Neural progenitor cell (in vitro differentiated cells): ENCODE results near the gene FXYD5. TPM values are rescaled to one million over a fixed set of nuclear protein-coding genes. Genes with fewer than 3 reads are reported as not detected.

Experiments
- DNase-seq: peaks from one replicate; pipeline ENCODE4 v3.0.0-alpha.2; 2016; ENCODE audit warnings: low spot score
- H2AFZ ChIP-seq: fragments of 200-600 bp; sonication (generic); replicated peaks from 2 replicates; pipeline ENCODE4 v1.6.1; 2016; ENCODE audit warnings: antibody characterized with exemption
- H3F3A ChIP-seq: fragments of 200-600 bp; sonication (generic); 2 replicates; pipeline ENCODE4 v1.6.1; 2016; ENCODE audit warnings: antibody characterized with exemption, low read depth
- H3K27ac ChIP-seq: fragments of 200-600 bp; sonication (generic); 2 replicates; pipeline ENCODE4 v1.5.1; 2016; ENCODE audit warnings: mild to moderate bottlenecking
- H3K27me3 ChIP-seq: fragments of 200-600 bp; sonication (generic); 2 replicates; pipeline ENCODE4 v1.6.1; 2016; ENCODE audit warnings: mild to moderate bottlenecking, moderate library complexity
- H3K36me3 ChIP-seq: fragments of 200-600 bp; sonication (generic); 2 replicates; pipeline ENCODE4 v1.5.1; 2016
- H3K4me1 ChIP-seq: fragments of 200-600 bp; sonication (generic); 2 replicates; pipeline ENCODE4 v1.6.1; 2016; ENCODE audit warnings: mixed run types
- H3K4me2 ChIP-seq: fragments of 200-600 bp; sonication (generic); 2 replicates; pipeline ENCODE4 v1.6.1; 2016
- H3K4me3 ChIP-seq: fragments of 200-600 bp; sonication (generic); 2 replicates; pipeline ENCODE4 v1.5.1; 2016
- H3K79me2 ChIP-seq: fragments of 200-600 bp; sonication (generic); 2 replicates; pipeline ENCODE4 v1.6.1; 2016; ENCODE audit warnings: low read depth
- H3K9ac ChIP-seq: fragments of 200-600 bp; sonication (generic); 2 replicates; pipeline ENCODE4 v1.6.1; 2016
- H3K9me3 ChIP-seq: fragments of 200-600 bp; sonication (generic); 2 replicates; pipeline ENCODE4 v1.5.1; 2016; ENCODE audit warnings: low read depth
- H4K20me1 ChIP-seq: fragments of 200-600 bp; sonication (generic); 2 replicates; pipeline ENCODE4 v1.6.1; 2016; ENCODE audit warnings: low read depth
- H3K27ac Mint-ChIP-seq: 3 replicates; pipeline ENCODE4 v1.8.0; 2021; ENCODE audit warnings: mixed read lengths
- H3K27me3 Mint-ChIP-seq: 2 replicates; pipeline ENCODE4 v1.8.0; 2022; ENCODE audit warnings: low read depth, mild to moderate bottlenecking, inconsistent platforms, moderate library complexity, mixed read lengths; ENCODE audit not compliant: insufficient read depth
- H3K36me3 Mint-ChIP-seq: 3 replicates; pipeline ENCODE4 v1.8.0; 2021; ENCODE audit warnings: mixed read lengths
- H3K4me1 Mint-ChIP-seq: 3 replicates; pipeline ENCODE4 v1.8.0; 2021; ENCODE audit warnings: mixed read lengths
- H3K4me3 Mint-ChIP-seq: 3 replicates; pipeline ENCODE4 v1.8.0; 2021; ENCODE audit warnings: mild to moderate bottlenecking, moderate library complexity, mixed read lengths
- H3K9me3 Mint-ChIP-seq: 3 replicates; pipeline ENCODE4 v1.8.0; 2020; ENCODE audit warnings: mixed read lengths
- EZH2 ChIP-seq: fragments of 200-600 bp; sonication (generic); IDR thresholded peaks from 2 replicates; pipeline ENCODE4 v1.6.1; 2017; ENCODE audit warnings: antibody characterized with exemption, mild to moderate bottlenecking, moderate library complexity
- EZH2phosphoT487 ChIP-seq: fragments of 200-600 bp; sonication (generic); IDR thresholded peaks from 2 replicates; pipeline ENCODE4 v1.6.1; 2017; ENCODE audit warnings: antibody characterized with exemption
- total RNA-seq: library from RNA; depleted of rRNA; stranded (reverse); fragments of >200 nt; gene quantifications from 2 replicates; pipeline ENCODE4 v1.2.3, GENCODE V29; 2015; ENCODE audit warnings: low replicate concordance
- TF ChIP-seq, protein P1 (sequence below): fragments of 200-600 bp; sonication (generic); IDR thresholded peaks from 2 replicates; pipeline ENCODE4 v1.5.1; 2017; ENCODE audit warnings: antibody characterized with exemption, mild to moderate bottlenecking

The FXYD5 gene
- total RNA-seq, 1 donor from 2014 or later: 7.8 TPM

DNA sequence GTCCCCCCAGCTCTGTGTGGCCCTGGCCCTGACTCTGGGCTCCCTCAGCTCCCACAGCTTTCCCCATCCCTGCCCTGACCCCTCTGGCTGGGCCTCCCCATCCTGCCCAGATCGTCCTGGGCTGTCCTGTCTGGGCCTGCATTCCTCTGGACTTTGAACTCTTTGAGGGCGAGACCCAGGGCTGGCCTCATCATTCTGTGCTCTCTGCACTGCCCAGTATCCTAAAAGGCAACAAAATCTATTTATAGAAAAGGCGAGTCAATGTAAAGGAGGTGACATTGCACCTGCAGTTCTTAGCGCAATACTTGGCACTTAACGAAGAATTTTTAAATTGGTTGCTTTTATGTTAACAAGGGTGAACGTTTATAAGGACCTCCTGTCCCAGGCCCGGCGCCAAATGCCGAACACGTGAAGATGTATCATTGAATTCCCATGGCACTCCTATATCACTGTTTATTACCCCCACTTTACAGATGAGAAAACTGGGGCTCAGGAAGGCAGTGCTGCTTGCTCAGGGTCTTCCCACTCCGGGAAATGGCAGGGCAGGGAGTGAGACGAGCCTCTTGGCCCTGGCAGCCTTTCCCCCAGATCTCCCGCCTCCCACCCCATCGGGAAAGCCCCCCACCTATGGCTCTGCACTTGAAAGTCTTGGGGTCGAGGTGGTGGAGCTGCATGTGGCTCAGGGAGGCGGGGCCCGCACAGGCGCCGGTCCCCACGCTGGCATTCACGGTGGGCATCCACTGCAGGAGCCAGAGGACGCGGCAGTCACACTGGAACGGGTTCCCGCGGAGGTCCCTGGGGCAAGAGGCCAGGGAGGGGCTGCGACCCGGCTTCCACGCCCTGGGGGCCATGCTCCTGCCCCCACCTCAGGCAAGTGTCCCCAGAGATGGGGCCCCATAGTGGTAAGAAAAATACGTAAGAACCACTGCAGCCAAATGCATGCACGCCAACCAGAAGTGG is 23.5 kb upstream of the FXYD5 start:
- no peak overlapping the region for H3K4me2 ChIP-seq
- H3K4me1 ChIP-seq: peaks cover 6% of the 10 kb centered on the region
- H3K9ac ChIP-seq: no peak overlapping the region
- H3K27ac ChIP-seq: no peak overlapping the region
- DNase-seq: no peak
- Mint-ChIP-seq H3K4me3 (no peak overlapping the region), H3K9me3 (peaks cover 5% of the 10 kb centered on the region), H3K4me1 (peaks cover 11% of the 10 kb centered on the region), H3K27me3 (peaks cover 8% of the 10 kb centered on the region), H3K36me3 (no peaks in the 10 kb centered on the region), H3K27ac (no peak overlapping the region)
- no peaks in the 10 kb centered on the region for H3K36me3 ChIP-seq
- no peak for TF ChIP-seq EZH2
- TF ChIP-seq, protein P1, sequence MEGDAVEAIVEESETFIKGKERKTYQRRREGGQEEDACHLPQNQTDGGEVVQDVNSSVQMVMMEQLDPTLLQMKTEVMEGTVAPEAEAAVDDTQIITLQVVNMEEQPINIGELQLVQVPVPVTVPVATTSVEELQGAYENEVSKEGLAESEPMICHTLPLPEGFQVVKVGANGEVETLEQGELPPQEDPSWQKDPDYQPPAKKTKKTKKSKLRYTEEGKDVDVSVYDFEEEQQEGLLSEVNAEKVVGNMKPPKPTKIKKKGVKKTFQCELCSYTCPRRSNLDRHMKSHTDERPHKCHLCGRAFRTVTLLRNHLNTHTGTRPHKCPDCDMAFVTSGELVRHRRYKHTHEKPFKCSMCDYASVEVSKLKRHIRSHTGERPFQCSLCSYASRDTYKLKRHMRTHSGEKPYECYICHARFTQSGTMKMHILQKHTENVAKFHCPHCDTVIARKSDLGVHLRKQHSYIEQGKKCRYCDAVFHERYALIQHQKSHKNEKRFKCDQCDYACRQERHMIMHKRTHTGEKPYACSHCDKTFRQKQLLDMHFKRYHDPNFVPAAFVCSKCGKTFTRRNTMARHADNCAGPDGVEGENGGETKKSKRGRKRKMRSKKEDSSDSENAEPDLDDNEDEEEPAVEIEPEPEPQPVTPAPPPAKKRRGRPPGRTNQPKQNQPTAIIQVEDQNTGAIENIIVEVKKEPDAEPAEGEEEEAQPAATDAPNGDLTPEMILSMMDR: no peak
- TF ChIP-seq EZH2phosphoT487: no peak
- no peak overlapping the region for H3K4me3 ChIP-seq
- peaks cover 5% of the 10 kb centered on the region for H3F3A ChIP-seq
- H3K9me3 ChIP-seq: no peaks in the 10 kb centered on the region
- H2AFZ ChIP-seq: no peak overlapping the region
- H4K20me1 ChIP-seq: no peaks in the 10 kb centered on the region
- no peaks in the 10 kb centered on the region for H3K79me2 ChIP-seq
- no peaks in the 10 kb centered on the region for H3K27me3 ChIP-seq

DNA sequence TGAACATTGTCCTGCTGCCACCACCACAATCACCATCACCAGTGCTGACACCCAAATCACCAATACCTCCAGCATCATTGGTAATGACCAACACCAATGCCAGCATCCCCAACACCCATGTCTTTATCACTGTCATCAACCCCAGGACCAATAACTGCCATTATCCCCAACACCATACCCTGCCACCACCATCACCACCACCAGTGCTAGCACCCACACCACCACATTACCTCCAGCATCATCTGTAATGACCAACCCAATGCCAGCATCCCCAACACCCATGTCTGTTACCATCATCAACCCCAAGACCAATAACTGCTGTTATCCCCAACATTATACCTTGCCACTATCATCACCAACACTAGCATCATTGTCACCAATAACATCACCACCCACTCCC is 22.3 kb upstream of the FXYD5 start:
- Mint-ChIP-seq H3K4me3 (peak overlapping the region; percentile 1), H3K9me3 (peaks cover 5% of the 10 kb centered on the region), H3K36me3 (no peaks in the 10 kb centered on the region), H3K4me1 (peaks cover 14% of the 10 kb centered on the region), H3K27ac (peak overlapping the region; percentile 7), H3K27me3 (peaks cover 6% of the 10 kb centered on the region)
- Histone ChIP-seq H3K79me2 (no peaks in the 10 kb centered on the region), H2AFZ (no peak overlapping the region), H3K9ac (no peak overlapping the region), H3F3A (peaks cover 5% of the 10 kb centered on the region), H3K27me3 (no peaks in the 10 kb centered on the region), H3K9me3 (no peaks in the 10 kb centered on the region), H4K20me1 (no peaks in the 10 kb centered on the region), H3K4me2 (no peak overlapping the region), H3K4me1 (peaks cover 6% of the 10 kb centered on the region), H3K4me3 (no peak overlapping the region), H3K27ac (no peak overlapping the region), H3K36me3 (no peaks in the 10 kb centered on the region)
- no peak for DNase-seq
- TF ChIP-seq EZH2: no peak
- no peak for TF ChIP-seq EZH2phosphoT487
- TF ChIP-seq, protein P1: no peak

DNA sequence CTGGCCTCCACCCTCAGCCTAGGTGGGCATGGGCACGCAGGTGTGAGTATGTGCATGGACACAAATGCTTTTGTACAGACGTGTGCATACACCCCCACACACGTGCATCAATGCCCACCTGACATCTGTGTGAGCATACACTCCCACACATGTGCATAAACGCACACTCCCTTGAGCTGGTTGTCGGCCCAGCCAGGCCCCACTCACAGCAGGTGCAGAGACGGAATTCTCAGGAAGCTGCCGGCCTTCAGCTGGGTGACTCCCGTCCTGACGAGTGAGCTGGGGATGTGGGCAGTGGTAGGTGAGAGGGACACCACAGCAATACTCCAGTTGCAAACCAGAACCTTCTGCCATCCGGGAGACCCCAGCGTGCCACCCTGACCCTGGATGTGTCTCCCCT is 20.7 kb upstream of the FXYD5 start:
- Histone ChIP-seq H2AFZ (no peak overlapping the region), H3K4me1 (peaks cover 12% of the 10 kb centered on the region), H3K27ac (no peak overlapping the region), H3K4me2 (no peak overlapping the region), H3K9ac (no peak overlapping the region), H3K9me3 (no peaks in the 10 kb centered on the region), H3K36me3 (no peaks in the 10 kb centered on the region), H3K79me2 (no peaks in the 10 kb centered on the region), H3K27me3 (no peaks in the 10 kb centered on the region), H3F3A (peaks cover 5% of the 10 kb centered on the region), H3K4me3 (no peak overlapping the region), H4K20me1 (no peaks in the 10 kb centered on the region)
- TF ChIP-seq EZH2phosphoT487 (no peak), EZH2 (no peak)
- TF ChIP-seq, protein P1: no peak
- Mint-ChIP-seq H3K9me3 (peaks cover 8% of the 10 kb centered on the region), H3K36me3 (no peaks in the 10 kb centered on the region), H3K4me1 (peaks cover 22% of the 10 kb centered on the region), H3K4me3 (no peak overlapping the region), H3K27me3 (peaks cover 11% of the 10 kb centered on the region), H3K27ac (no peak overlapping the region)
- no peak for DNase-seq
